Heart left ventricle (tissue), 13 donors: ENCODE results near the gene MRE11.

ENCODE experiments used
- CTCF ChIP-seq, 12 donors: fragments of 200-600 bp; sonication (generic) in 4 of 12; IDR thresholded peaks; one replicate each; pipeline versions ENCODE4 v1.5.0 to v1.8.0; 2018 to 2022; ENCODE audit warnings: antibody characterized with exemption in 12 of 12, mild to moderate bottlenecking in 5 of 12
- POLR2A ChIP-seq, 2 donors: fragments of 450-650 bp; IDR thresholded peaks; one replicate each; pipeline ENCODE4 v1.6.1; 2017; ENCODE audit warnings: antibody characterized with exemption in 2 of 2, mild to moderate bottlenecking in 2 of 2, moderate library complexity in 2 of 2
- donor health status: ischemic (EF 13 %, LVEDD 7.1; RV severe dilation, severe dysfunction).
- donor health status: DM: no; HTN: yes; CAD: no.
- donor health status: DM: no; HTN: no; CAD: no.
- donor health status: ischemic (EF 25% LVEDD 6.9; RV normal size, moderate dysfunction).
- donor health status: ischemic (EF 25% LVEDD 5.7; RV mildly dilated, moderate dysfunction).
- donor health status: ischemic (EF 35%, LVEDD 5.7; RV mildly dilated, moderate dysfunction).
- donor health status: nonischemic (EF 11% LVEDD 7.7; RV severe dilation, severe dysfunction).
- donor health status: DM: yes; HTN: yes; CAD: no.
- donor health status: PGD.
- donor health status: ischemic (EF 29% LVEDD 5.4; RV normal size, mild dysfunction).
- donor health status: nonischemic (EF 23%, LVEDD 6.1; RV moderate dilation, normal function).

DNA sequence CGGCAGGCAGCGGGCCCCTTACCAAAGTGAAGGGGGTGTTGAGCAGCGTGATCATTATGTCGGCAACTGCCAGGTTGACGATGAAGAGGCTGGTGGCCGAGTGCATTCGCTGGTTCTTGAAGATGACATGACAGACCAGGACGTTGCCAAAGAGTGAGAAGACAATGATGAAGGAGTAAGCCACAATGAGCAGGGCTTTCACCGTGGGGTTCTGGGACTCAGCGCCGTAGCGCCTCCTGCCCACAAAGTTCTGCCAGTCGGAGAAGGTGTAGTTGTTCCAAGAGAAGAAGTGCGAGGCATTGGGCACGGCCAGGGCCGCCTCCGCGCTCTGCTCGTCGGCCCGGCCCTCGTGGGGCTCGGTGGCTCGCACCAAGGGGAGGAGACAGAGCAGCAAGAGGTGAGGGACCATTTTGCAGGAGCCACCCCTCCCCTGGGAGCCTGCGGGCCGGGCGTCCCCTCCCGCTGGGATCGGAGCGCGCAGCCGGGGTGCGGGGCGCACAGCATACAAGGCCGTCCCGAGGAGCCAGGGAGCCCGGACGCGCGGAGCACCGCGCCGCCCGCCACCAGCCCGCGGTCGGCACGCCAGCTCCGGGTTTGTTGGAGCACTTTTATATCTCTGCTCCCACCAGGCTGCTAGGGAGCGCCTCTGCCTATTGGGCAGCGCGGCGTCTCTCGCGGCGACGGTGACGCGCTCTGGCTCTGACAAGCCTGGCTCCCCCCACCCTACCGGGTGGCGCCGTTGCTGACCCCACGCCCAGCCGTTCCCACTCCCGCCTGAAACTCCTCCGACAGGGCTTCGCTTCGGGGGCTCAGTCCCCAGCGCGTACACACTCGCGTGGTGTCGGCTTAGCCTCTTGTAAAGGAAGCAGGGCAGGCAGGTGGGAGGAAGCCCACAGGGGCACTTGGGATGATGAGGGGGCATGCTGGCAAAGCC is 92.5 kb downstream of the MRE11 start, which contains the start of gene GPR83:
- TF ChIP-seq CTCF (IDR thresholded peaks at IDR 0.05) (no peak), POLR2A (IDR thresholded peaks at IDR 0.05) (no peak)
